Epidermal melanocyte (primary cell): ENCODE measurements around the gene GJA3.

Source experiments
- DNase-seq: peaks from one replicate; pipeline ENCODE4 v3.0.0; 2011; ENCODE audit warnings: low spot score; ENCODE audit not compliant: insufficient read length

Gene GJA3

GRCh38 chr13:20090349-20090748 lies 70.5 kb downstream of the GJA3 start:
- no peak for DNase-seq
